ENCODE results near the gene NOC2L.

NOC2L gene

GRCh38 chr1:944341-945325, 14.4 kb downstream of the NOC2L start:
- in situ Hi-C loops (cut with MboI; ENCODE audit: low sequenced_read_pairs) = no loop called here

- in situ Hi-C loops (cut with MboI; ENCODE audit: low sequenced_read_pairs) = no loop called here
Observed at GRCh38 chr1:943545-944340, 15.3 kb downstream of the NOC2L start.

GRCh38 chr1:942864-943533, 16.1 kb downstream of the NOC2L start:
- in situ Hi-C loops (cut with MboI; ENCODE audit: low sequenced_read_pairs) = no loop called here

GRCh38 chr1:942411-942821, 16.6 kb downstream of the NOC2L start:
- in situ Hi-C loops (cut with MboI; ENCODE audit: low sequenced_read_pairs) = no loop called here

GRCh38 chr1:941588-942383, 17.3 kb downstream of the NOC2L start:
- in situ Hi-C loops (cut with MboI; ENCODE audit: low sequenced_read_pairs) = no loop called here

- in situ Hi-C loops (cut with MboI; ENCODE audit: low sequenced_read_pairs) = no loop called here
Observed at GRCh38 chr1:941015-941587, 18.0 kb downstream of the NOC2L start.

GRCh38 chr1:940107-941014, 18.7 kb downstream of the NOC2L start:
- in situ Hi-C loops (cut with MboI; ENCODE audit: low sequenced_read_pairs) = no loop called here

GRCh38 chr1:939511-940106, 19.4 kb downstream of the NOC2L start:
- in situ Hi-C loops (cut with MboI; ENCODE audit: low sequenced_read_pairs) = no loop called here

GRCh38 chr1:938711-939489, 20.2 kb downstream of the NOC2L start:
- in situ Hi-C loops (cut with MboI; ENCODE audit: low sequenced_read_pairs) = no loop called here

- in situ Hi-C loops (cut with MboI; ENCODE audit: low sequenced_read_pairs) = no loop called here
Observed at GRCh38 chr1:938088-938683, 20.9 kb downstream of the NOC2L start.

- in situ Hi-C loops (cut with MboI; ENCODE audit: low sequenced_read_pairs) = no loop called here
Observed at GRCh38 chr1:937521-937920, 21.5 kb downstream of the NOC2L start.

GRCh38 chr1:936348-937264, 22.4 kb downstream of the NOC2L start:
- in situ Hi-C loops (cut with MboI; ENCODE audit: low sequenced_read_pairs) = no loop called here

- in situ Hi-C loops (cut with MboI; ENCODE audit: low sequenced_read_pairs) = no loop called here
Observed at GRCh38 chr1:935751-936231, 23.3 kb downstream of the NOC2L start.

- in situ Hi-C loops (cut with MboI; ENCODE audit: low sequenced_read_pairs) = no loop called here
Observed at GRCh38 chr1:934991-935750, 23.9 kb downstream of the NOC2L start.

GRCh38 chr1:933603-933940, 25.5 kb downstream of the NOC2L start:
- in situ Hi-C loops (cut with MboI; ENCODE audit: low sequenced_read_pairs) = no loop called here

All from HL-60/S4 treated with phorbol 12-myristate 13-acetate at 8.2 ng/mL for 4 days and 3 days (cell line).